HG02642 (cell line): ENCODE data around the gene NRBF2.
"Not testable (repeated sequence)": the region's sequence is repeated elsewhere in the genome, so short reads cannot be mapped to it uniquely, and the experiment has no call there.

Source experiments
- ATAC-seq: cut with Tn5 transposase; IDR thresholded peaks from one replicate; pipeline ENCODE4 v1.9.1; 2021; ENCODE audit warnings: mild to moderate bottlenecking; ENCODE audit not compliant: unreplicated experiment, poor library complexity

The NRBF2 gene

GRCh38 chr10:63116452-63117072, 16.6 kb upstream of the NRBF2 start:
- ATAC-seq: no peak

- no peak for ATAC-seq
These were observed 14.1 kb upstream of the NRBF2 start for GRCh38 chr10:63119041-63119440.

- ATAC-seq: no peak
These were observed 12.6 kb upstream of the NRBF2 start for GRCh38 chr10:63120554-63120953.

GRCh38 chr10:63123727-63124362, 9.3 kb upstream of the NRBF2 start:
- ATAC-seq: no peak

GRCh38 chr10:63125459-63125858, 7.7 kb upstream of the NRBF2 start:
- no peak for ATAC-seq

GRCh38 chr10:63128443-63128842, 4.7 kb upstream of the NRBF2 start:
- ATAC-seq: no peak

- ATAC-seq: no peak
These were observed 3.2 kb upstream of the NRBF2 start for GRCh38 chr10:63129888-63130287.

GRCh38 chr10:63132651-63133055, 475 bp upstream of the NRBF2 start:
- ATAC-seq: no peak

GRCh38 chr10:63133821-63134557, 861 bp downstream of the NRBF2 start:
- ATAC-seq: no peak

- no peak for ATAC-seq
These were observed 4.2 kb downstream of the NRBF2 start for GRCh38 chr10:63137306-63137705.

- ATAC-seq: no peak
These were observed 6.9 kb downstream of the NRBF2 start for GRCh38 chr10:63140077-63140476.

GRCh38 chr10:63142136-63142535, 9.0 kb downstream of the NRBF2 start:
- no peak for ATAC-seq

- ATAC-seq: no peak
These were observed 10.9 kb downstream of the NRBF2 start for GRCh38 chr10:63143987-63144386.

GRCh38 chr10:63145782-63146181, 12.7 kb downstream of the NRBF2 start:
- peak; percentile 64 for ATAC-seq

- ATAC-seq: no peak
These were observed 13.4 kb downstream of the NRBF2 start for GRCh38 chr10:63146503-63146902.

GRCh38 chr10:63150745-63151144, 17.6 kb downstream of the NRBF2 start:
- ATAC-seq: no peak

GRCh38 chr10:63153868-63154545, 20.9 kb downstream of the NRBF2 start:
- ATAC-seq: not testable (repeated sequence)

- no peak for ATAC-seq
These were observed 21.6 kb downstream of the NRBF2 start for GRCh38 chr10:63154546-63155387.

GRCh38 chr10:63155388-63156020, 22.4 kb downstream of the NRBF2 start:
- ATAC-seq: no peak

GRCh38 chr10:63156236-63156635, 23.1 kb downstream of the NRBF2 start:
- ATAC-seq: no peak
